B cell (primary cell): ENCODE results near the gene PLCD1. TPM values are rescaled to one million over a fixed set of nuclear protein-coding genes. Genes with fewer than 3 reads are reported as not detected.

Experiments
- ATAC-seq: fragments of 200-7000 bp; cut with Tn5 transposase; one replicate; pipeline ENCODE4 v1.10.0; 2021; ENCODE audit warnings: low read depth, mild to moderate bottlenecking, moderate number of reproducible peaks, moderate library complexity
- CTCF ChIA-PET: fragments of 350-600 bp; sonication (Branson Sonifier 250); formaldehyde crosslinking; loops from one replicate; lab custom pipeline; 2021; ENCODE audit warnings: antibody characterized with exemption, inconsistent platforms; lab: Charles Lee
- POLR2A ChIA-PET: fragments of 350-600 bp; sonication (Branson Sonifier 250); formaldehyde crosslinking; loops from one replicate; lab custom pipeline; 2021; ENCODE audit warnings: antibody characterized with exemption; lab: Charles Lee
- DNase-seq: peaks from one replicate; pipeline ENCODE4 v3.0.0; 2013
- H2AFZ ChIP-seq: 2 replicates; pipeline ENCODE4 v1.6.1; 2012; ENCODE audit warnings: mild to moderate bottlenecking, low read depth, low read length; ENCODE audit not compliant: insufficient read depth, poor library complexity, severe bottlenecking
- H3K27ac ChIP-seq, 2 donors: 1 replicate in 1 of 2; 2 replicates in 1 of 2; pipeline ENCODE4 v1.5.1; 2012 to 2013; ENCODE audit warnings: low read length in 2 of 2, mild to moderate bottlenecking in 2 of 2, moderate library complexity in 1 of 2
- H3K27me3 ChIP-seq, 4 experiments: fragments of 200-600 bp in 1 of 4; sonication (generic) in 1 of 4; replicated peaks in 1 of 4; 1 replicate in 2 of 4; 2 replicates in 2 of 4; pipeline versions ENCODE4 v1.6.1 to v1.7.0; 2013 to 2016; ENCODE audit warnings: low read length in 3 of 4, mild to moderate bottlenecking in 2 of 4, mixed read lengths in 1 of 4, moderate library complexity in 1 of 4; ENCODE audit not compliant: insufficient read depth in 4 of 4, control insufficient read depth in 3 of 4; ENCODE audit errors: control extremely low read depth in 1 of 4
- H3K36me3 ChIP-seq, 2 experiments: replicated peaks in 1 of 2; 1 replicate in 1 of 2; 2 replicates in 1 of 2; pipeline versions ENCODE4 v1.6.1 to v1.7.1; 2013; ENCODE audit warnings: low read length in 1 of 2; ENCODE audit not compliant: insufficient read depth in 2 of 2, control insufficient read depth in 1 of 2; ENCODE audit errors: control extremely low read depth in 1 of 2, extremely low read depth in 1 of 2
- H3K4me1 ChIP-seq, 2 donors: fragments of 200-600 bp in 1 of 2; sonication (generic) in 1 of 2; 1 replicate in 1 of 2; 2 replicates in 1 of 2; pipeline versions ENCODE4 v1.5.1 to v1.6.1; 2013 to 2017; ENCODE audit warnings: low read length in 2 of 2; ENCODE audit not compliant: control insufficient read depth in 2 of 2, insufficient read depth in 2 of 2
- H3K4me2 ChIP-seq: replicated peaks from 2 replicates; pipeline ENCODE3; 2012; ENCODE audit warnings: mild to moderate bottlenecking, low read depth, low read length; ENCODE audit not compliant: poor library complexity, severe bottlenecking
- H3K4me3 ChIP-seq, 5 experiments: fragments of 200-600 bp in 1 of 5; sonication (generic) in 1 of 5; 1 replicate in 3 of 5; 2 replicates in 2 of 5; pipeline versions ENCODE4 v1.5.1 to v1.7.0; 2011 to 2016; ENCODE audit warnings: low read length in 4 of 5, mild to moderate bottlenecking in 4 of 5, low read depth in 2 of 5, control low read depth in 1 of 5, moderate library complexity in 1 of 5; ENCODE audit not compliant: insufficient read depth in 1 of 5; ENCODE audit errors: control extremely low read depth in 1 of 5, extremely low read depth in 1 of 5
- H3K79me2 ChIP-seq: fragments of 200-600 bp; sonication (generic); one replicate; pipeline ENCODE4 v1.6.0; 2016; ENCODE audit warnings: low read length; ENCODE audit not compliant: control insufficient read depth, insufficient read depth
- H3K9ac ChIP-seq: fragments of 200-600 bp; sonication (generic); 2 replicates; pipeline ENCODE4 v1.6.1; 2017; ENCODE audit warnings: mild to moderate bottlenecking, low read length, moderate library complexity
- H3K9me3 ChIP-seq, 3 donors: one replicate each; pipeline versions ENCODE4 v1.6.1 to v1.7.1; 2013; ENCODE audit warnings: low read length in 2 of 3; ENCODE audit not compliant: control insufficient read depth in 2 of 3, insufficient read depth in 1 of 3; ENCODE audit errors: control extremely low read depth in 1 of 3
- H4K20me1 ChIP-seq: 2 replicates; pipeline ENCODE4 v1.6.0; 2012; ENCODE audit warnings: mild to moderate bottlenecking, low read length; ENCODE audit not compliant: insufficient read depth, control insufficient read depth, poor library complexity, severe bottlenecking
- H3K27ac Mint-ChIP-seq: one replicate; pipeline ENCODE4 v1.8.0; 2021; ENCODE audit warnings: mixed read lengths
- H3K27me3 Mint-ChIP-seq: one replicate; pipeline ENCODE4 v1.8.0; 2021; ENCODE audit warnings: mixed read lengths
- H3K4me1 Mint-ChIP-seq: one replicate; pipeline ENCODE4 v1.8.0; 2021; ENCODE audit warnings: mixed read lengths
- H3K4me3 Mint-ChIP-seq: one replicate; pipeline ENCODE4 v1.8.0; 2021; ENCODE audit warnings: mixed read lengths
- H3K9me3 Mint-ChIP-seq: one replicate; pipeline ENCODE4 v1.8.0; 2022; ENCODE audit warnings: mixed read lengths; ENCODE audit not compliant: insufficient read depth
- CTCF ChIP-seq: fragments of 200-600 bp; IDR thresholded peaks from one replicate; pipeline ENCODE4 v1.8.0; 2022; ENCODE audit warnings: antibody characterized with exemption, mild to moderate bottlenecking
- EZH2 ChIP-seq: IDR thresholded peaks from 2 replicates; pipeline ENCODE4 v1.6.1; 2012; ENCODE audit warnings: borderline replicate concordance, low read depth, mild to moderate bottlenecking, moderate library complexity, low read length; ENCODE audit not compliant: insufficient read depth, poor library complexity, severe bottlenecking
- WGBS: methylation state at CpG from one replicate; pipeline ENCODE4 v1.1.5; 2013; ENCODE audit warnings: missing lambda C conversion rate; ENCODE audit not compliant: insufficient coverage; 5-methylcytosine and 5-hydroxymethylcytosine counted together
- intact Hi-C: fragments of 100-400 bp; cut with micrococcal nuclease; formaldehyde crosslinking; loops from one replicate; pipeline ENCODE4 v1.10.0; 2022
- polyA plus RNA-seq: library from polyadenylated mRNA; depleted of rRNA; stranded (reverse); fragments of >200 nt; gene quantifications from 2 replicates; pipeline ENCODE4 v1.2.3, GENCODE V29; 2012
- total RNA-seq, 2 donors: library from RNA; stranded (reverse); fragments of 120-200 nt in 1 of 2; gene quantifications; 1 replicate in 1 of 2; 2 replicates in 1 of 2; pipeline versions ENCODE4 v1.2.3 to v1.2.4, GENCODE V29; 2013 to 2022

PLCD1 gene
- total and polyA plus RNA-seq, 2 donors (not counting 1 experiment from before 2014, with no cell fraction given): 5.8 to 10.1 TPM

GRCh38 chr3:37995652-37996641 lies 33.5 kb downstream of the PLCD1 start:
- intact Hi-C loops: no loop called here

More at GRCh38 chr3:37995652-37996641, 33.5 kb downstream of the PLCD1 start:
- 94% methylated on average over 5 of the region's 10 CpGs for WGBS
- Histone ChIP-seq H3K79me2 (peaks cover 12% of the 10 kb centered on the region), H3K27me3 (no peaks in the 10 kb centered on the region), H2AFZ (no peak overlapping the region), H3K4me1 (peaks cover 27 to 44% of the 10 kb centered on the region in 2 donors), H3K9me3 (peaks cover 0 to 9% (median 0%) of the 10 kb centered on the region in 3 donors), H3K4me3 (no peak overlapping the region), H3K4me2 (peak overlapping the region; percentile 73), H4K20me1 (no peaks in the 10 kb centered on the region), H3K27ac (no peak overlapping the region), H3K9ac (no peak overlapping the region), H3K36me3 (peaks cover 0 to 17% of the 10 kb centered on the region in 2 experiments)
- no peak for DNase-seq
- POLR2A ChIA-PET: no interaction called here
- Mint-ChIP-seq H3K27me3 (no peaks in the 10 kb centered on the region), H3K4me1 (peaks cover 51% of the 10 kb centered on the region), H3K4me3 (peak overlapping the region; percentile 99), H3K27ac (peak overlapping the region; percentile 93), H3K9me3 (no peaks in the 10 kb centered on the region)
- ATAC-seq: no peak
- no peak for TF ChIP-seq CTCF
- TF ChIP-seq EZH2: no peak
- CTCF ChIA-PET: interaction anchor here (1.0 to 2.3 kb wide), 7 partner anchors 11 to 484 kb away, joined by 3 to 14 read pairs (median 5); partner anchors contain the start of gene ACAA1
